DMS114 treated with DMSO at 0.1 percent for 48 hours (cell line): ENCODE measurements around the gene MAP4K2.

ENCODE experiments used
- DNase-seq: peaks from one replicate; lab custom pipeline; 2025; ENCODE audit not compliant: unreplicated experiment; lab: John Stamatoyannopoulos, UW

MAP4K2 gene

GRCh38 chr11:64757549-64758329, 45.3 kb downstream of the MAP4K2 start:
- no peak for DNase-seq

- DNase-seq = no peak
Observed at GRCh38 chr11:64755681-64756361, 47.2 kb downstream of the MAP4K2 start.

- no peak for DNase-seq
Observed at GRCh38 chr11:64754919-64755662, 47.9 kb downstream of the MAP4K2 start.

GRCh38 chr11:64754124-64754918, 48.7 kb downstream of the MAP4K2 start:
- no peak for DNase-seq

- no peak for DNase-seq
Observed at GRCh38 chr11:64753380-64754123, 49.5 kb downstream of the MAP4K2 start.

- no peak for DNase-seq
Observed at GRCh38 chr11:64753019-64753379, 50.0 kb downstream of the MAP4K2 start.

GRCh38 chr11:64752175-64752970, 50.6 kb downstream of the MAP4K2 start:
- DNase-seq = no peak

- DNase-seq = no peak
Observed at GRCh38 chr11:64751580-64751979, 51.4 kb downstream of the MAP4K2 start.

GRCh38 chr11:64751136-64751535, 51.9 kb downstream of the MAP4K2 start:
- no peak for DNase-seq

- DNase-seq = no peak
Observed at GRCh38 chr11:64750361-64751054, 52.5 kb downstream of the MAP4K2 start.

- no peak for DNase-seq
Observed at GRCh38 chr11:64747961-64748665, 54.9 kb downstream of the MAP4K2 start.

- no peak for DNase-seq
Observed at GRCh38 chr11:64746486-64746885, 56.5 kb downstream of the MAP4K2 start.

- peak; percentile 54 for DNase-seq
Observed at GRCh38 chr11:64745521-64746328, 57.3 kb downstream of the MAP4K2 start.

GRCh38 chr11:64745189-64745520, 57.9 kb downstream of the MAP4K2 start:
- no peak for DNase-seq

- no peak for DNase-seq
Observed at GRCh38 chr11:64744544-64745188, 58.3 kb downstream of the MAP4K2 start.

GRCh38 chr11:64743591-64744543, 59.1 kb downstream of the MAP4K2 start, which contains the start of gene RASGRP2:
Gene RASGRP2, minus strand, starts transcription at chr11:64744142. Its CDS starts 1,276 bp downstream, at chr11:64742866.
- DNase-seq = no peak
